Suprapubic skin (tissue), 3 donors: Measurements from ENCODE around the gene FLOT1.

Experiments used
- CTCF ChIP-seq, 2 donors: fragments of 200-600 bp in 1 of 2; fragments of 450-650 bp in 1 of 2; sonication (generic) in 1 of 2; IDR thresholded peaks; one replicate each; pipeline ENCODE4 v1.5.1; 2016 to 2019; ENCODE audit warnings: antibody characterized with exemption in 2 of 2, mild to moderate bottlenecking in 1 of 2, moderate library complexity in 1 of 2
- EP300 ChIP-seq: sonication (generic); formaldehyde crosslinking; IDR thresholded peaks from one replicate; pipeline ENCODE4 v1.6.1; 2017; ENCODE audit warnings: antibody characterized with exemption
- POLR2A ChIP-seq, 2 donors: fragments of 450-650 bp; IDR thresholded peaks; one replicate each; pipeline ENCODE4 v1.6.1; 2017; ENCODE audit warnings: antibody characterized with exemption in 2 of 2, mild to moderate bottlenecking in 2 of 2, moderate library complexity in 2 of 2

- TF ChIP-seq POLR2A (IDR thresholded peaks at IDR 0.05) (peak; percentile 26 to 69), CTCF (IDR thresholded peaks at IDR 0.05) (peak in 1 of 2 donors; percentile 21), EP300 (no peak)
These were observed 22.4 kb downstream of the FLOT1 start, which contains the start of gene TUBB for GRCh38 chr6:30719791-30720737.
